GM21447 (cell line): Measurements from ENCODE around the gene SARS1.

Experiments used
- ATAC-seq: cut with Tn5 transposase; IDR thresholded peaks from one replicate; pipeline ENCODE4 v1.9.1; 2021; ENCODE audit not compliant: unreplicated experiment

The SARS1 gene

DNA sequence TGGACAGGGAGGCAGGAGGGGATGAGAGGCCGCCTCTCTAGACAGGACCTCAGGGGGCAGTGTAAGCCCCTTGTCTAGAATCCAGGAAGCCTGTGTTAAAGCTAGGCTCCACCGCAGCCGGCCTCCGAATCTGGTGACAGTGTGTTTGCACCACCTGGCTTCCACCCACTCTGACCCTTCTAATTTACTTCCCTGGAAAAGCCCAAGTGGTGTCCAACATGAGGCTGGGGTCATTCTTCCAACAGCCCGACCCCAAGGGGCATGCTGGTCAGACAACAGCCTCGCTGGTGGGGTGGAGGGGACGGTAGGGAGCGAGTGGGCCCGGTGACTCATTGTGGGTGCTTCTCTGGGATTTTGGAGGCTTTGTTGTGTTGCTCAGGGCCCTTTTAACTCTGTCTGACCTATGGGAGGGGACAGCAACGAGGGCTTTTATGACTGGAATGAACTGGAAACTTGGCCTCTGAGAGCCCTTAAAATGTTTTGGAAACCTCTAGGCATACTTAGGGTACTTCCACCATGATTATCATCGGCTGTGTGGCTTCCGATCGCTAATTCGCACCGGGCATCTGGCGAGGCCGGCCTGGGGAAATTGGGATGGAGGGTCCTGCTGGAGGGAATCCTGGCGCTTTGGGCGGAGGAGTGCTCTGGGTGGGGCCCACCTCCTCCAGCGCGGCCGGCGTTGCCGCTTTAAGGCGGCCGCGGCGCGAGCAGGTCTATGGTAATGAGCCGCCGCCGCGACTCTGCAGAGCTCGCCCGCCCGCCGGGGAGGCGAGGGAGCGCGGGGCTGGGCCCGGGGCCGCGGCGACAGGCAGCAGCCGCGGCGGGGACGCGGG is 35.3 kb downstream of the SARS1 start, which contains the start of gene CELSR2:
CELSR2 (plus strand) TSS at position 743 of the 833 bp plus-strand sequence. CDS start 541 bp downstream, outside the sequence.
- peak; percentile 77 for ATAC-seq

DNA sequence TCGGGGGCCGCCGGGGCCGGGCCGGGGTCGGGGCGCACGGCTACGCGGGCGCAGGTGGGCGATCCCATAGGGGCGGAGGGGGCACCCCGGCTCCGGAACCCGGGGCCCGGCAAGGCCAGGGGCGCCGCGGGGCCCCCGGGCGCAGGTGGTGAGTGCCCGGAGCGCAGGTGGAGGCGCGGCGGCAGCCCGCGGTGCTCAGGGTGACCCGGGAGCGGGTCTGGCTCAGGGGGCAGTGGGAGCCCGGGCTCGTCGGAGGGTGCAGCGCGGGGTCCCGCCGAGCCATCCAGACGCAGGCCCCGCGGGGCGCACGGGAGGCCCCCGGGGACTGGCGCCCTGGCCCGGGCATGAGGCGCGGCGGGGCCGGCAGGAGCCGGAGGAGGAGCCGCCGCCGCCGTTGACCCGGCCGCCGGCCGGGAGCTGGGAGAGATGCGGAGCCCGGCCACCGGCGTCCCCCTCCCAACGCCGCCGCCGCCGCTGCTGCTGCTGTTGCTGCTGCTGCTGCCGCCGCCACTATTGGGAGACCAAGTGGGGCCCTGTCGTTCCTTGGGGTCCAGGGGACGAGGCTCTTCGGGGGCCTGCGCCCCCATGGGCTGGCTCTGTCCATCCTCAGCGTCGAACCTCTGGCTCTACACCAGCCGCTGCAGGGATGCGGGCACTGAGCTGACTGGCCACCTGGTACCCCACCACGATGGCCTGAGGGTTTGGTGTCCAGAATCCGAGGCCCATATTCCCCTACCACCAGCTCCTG is 36.1 kb downstream of the SARS1 start:
- peak; percentile 27 for ATAC-seq

DNA sequence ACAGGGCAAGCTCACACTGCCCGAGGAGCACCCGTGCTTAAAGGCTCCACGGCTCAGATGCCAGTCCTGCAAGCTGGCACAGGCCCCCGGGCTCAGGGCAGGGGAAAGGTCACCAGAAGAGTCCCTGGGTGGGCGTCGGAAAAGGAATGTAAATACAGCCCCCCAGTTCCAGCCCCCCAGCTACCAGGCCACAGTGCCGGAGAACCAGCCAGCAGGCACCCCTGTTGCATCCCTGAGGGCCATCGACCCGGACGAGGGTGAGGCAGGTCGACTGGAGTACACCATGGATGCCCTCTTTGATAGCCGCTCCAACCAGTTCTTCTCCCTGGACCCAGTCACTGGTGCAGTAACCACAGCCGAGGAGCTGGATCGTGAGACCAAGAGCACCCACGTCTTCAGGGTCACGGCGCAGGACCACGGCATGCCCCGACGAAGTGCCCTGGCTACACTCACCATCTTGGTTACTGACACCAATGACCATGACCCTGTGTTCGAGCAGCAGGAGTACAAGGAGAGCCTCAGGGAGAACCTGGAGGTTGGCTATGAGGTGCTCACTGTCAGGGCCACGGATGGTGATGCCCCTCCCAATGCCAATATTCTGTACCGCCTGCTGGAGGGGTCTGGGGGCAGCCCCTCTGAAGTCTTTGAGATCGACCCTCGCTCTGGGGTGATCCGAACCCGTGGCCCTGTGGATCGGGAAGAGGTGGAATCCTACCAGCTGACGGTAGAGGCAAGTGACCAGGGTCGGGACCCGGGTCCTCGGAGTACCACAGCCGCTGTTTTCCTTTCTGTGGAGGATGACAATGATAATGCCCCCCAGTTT is 36.9 kb downstream of the SARS1 start:
- ATAC-seq = no peak

DNA sequence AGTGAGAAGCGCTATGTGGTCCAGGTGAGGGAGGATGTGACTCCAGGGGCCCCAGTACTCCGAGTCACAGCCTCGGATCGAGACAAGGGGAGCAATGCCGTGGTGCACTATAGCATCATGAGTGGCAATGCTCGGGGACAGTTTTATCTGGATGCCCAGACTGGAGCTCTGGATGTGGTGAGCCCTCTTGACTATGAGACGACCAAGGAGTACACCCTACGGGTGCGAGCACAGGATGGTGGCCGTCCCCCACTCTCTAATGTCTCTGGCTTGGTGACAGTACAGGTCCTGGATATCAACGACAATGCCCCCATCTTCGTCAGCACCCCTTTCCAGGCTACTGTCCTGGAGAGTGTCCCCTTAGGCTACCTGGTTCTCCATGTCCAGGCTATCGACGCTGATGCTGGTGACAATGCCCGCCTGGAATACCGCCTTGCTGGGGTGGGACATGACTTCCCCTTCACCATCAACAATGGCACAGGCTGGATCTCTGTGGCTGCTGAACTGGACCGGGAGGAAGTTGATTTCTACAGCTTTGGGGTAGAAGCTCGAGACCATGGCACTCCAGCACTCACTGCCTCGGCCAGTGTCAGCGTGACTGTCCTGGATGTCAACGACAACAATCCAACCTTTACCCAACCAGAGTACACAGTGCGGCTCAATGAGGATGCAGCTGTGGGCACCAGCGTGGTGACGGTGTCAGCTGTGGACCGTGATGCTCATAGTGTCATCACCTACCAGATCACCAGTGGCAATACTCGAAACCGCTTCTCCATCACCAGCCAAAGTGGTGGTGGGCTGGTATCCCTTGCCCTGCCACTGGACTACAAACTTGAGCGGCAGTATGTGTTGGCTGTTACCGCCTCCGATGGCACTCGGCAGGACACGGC is 37.8 kb downstream of the SARS1 start:
- ATAC-seq = no peak

DNA sequence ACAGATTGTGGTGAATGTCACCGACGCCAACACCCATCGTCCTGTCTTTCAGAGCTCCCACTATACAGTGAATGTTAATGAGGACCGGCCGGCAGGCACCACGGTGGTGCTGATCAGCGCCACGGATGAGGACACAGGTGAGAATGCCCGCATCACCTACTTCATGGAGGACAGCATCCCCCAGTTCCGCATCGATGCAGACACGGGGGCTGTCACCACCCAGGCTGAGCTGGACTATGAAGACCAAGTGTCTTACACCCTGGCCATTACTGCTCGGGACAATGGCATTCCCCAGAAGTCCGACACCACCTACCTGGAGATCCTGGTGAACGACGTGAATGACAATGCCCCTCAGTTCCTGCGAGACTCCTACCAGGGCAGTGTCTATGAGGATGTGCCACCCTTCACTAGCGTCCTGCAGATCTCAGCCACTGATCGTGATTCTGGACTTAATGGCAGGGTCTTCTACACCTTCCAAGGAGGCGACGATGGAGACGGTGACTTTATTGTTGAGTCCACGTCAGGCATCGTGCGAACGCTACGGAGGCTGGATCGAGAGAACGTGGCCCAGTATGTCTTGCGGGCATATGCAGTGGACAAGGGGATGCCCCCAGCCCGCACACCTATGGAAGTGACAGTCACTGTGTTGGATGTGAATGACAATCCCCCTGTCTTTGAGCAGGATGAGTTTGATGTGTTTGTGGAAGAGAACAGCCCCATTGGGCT is 38.6 kb downstream of the SARS1 start:
- no peak for ATAC-seq

DNA sequence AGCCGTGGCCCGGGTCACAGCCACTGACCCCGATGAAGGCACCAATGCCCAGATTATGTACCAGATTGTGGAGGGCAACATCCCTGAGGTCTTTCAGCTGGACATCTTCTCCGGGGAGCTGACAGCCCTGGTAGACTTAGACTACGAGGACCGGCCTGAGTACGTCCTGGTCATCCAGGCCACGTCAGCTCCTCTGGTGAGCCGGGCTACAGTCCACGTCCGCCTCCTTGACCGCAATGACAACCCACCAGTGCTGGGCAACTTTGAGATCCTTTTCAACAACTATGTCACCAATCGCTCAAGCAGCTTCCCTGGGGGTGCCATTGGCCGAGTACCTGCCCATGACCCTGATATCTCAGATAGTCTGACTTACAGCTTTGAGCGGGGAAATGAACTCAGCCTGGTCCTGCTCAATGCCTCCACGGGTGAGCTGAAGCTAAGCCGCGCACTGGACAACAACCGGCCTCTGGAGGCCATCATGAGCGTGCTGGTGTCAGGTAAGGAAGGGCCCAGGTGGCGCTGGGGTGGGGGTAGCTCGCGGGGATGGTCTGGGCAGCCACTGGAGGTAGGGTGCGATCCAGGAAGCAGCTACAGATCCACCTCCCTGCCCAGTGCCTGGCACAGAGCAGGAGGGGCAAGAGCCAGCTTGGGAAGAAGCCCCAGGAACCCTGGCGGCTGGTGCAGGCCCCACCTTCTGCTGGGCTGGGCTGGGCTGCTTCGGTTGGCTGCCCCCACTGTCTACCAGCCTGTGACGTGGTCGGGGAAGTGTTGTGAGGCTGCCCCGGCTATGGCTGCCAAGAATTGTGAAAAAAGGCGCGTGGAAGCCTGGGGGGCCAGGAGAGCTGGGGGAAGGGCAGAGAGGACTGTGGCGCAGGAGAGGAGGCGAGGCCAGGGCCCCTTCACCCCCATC is 39.4 kb downstream of the SARS1 start:
- no peak for ATAC-seq

DNA sequence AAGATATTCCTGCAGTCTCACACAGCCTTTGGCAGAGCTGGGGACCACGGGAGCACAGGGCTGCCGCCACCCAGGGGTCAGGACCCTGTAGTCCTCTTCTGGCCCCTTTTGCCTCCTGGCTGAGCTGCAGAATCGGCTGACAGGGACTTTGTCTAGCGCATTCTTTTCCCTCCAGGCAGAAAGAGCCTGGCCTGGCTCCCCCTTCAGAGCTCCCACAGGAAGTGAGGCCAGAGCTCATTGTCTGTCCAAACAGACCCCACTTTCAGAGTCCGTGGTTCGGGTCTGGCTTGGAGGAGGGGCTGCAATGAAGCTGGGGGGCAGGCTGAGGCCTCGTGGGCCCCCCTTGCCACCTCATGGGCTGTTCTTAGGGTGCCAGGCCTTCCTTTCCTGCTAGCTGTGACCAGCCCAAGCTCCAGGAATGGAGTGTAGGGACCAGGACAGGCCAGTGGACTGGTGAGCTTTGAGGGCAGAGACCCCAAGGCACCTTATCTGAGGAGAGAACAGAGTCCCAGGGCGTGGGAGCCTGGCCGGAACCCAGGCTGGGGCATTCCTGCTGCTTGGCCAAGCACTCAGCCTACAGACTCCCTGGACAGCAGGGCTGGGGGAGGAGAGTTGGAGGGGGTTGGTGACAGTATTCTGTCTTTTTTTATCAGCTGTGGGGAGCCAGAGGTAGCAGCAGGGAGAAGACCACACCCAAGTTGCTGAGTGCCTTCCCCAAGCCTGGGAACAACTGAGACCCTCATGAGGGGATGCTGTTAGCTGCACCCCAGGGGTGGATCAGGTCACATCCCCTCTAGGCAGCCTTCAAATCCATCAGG is 40.3 kb downstream of the SARS1 start:
- ATAC-seq = no peak

DNA sequence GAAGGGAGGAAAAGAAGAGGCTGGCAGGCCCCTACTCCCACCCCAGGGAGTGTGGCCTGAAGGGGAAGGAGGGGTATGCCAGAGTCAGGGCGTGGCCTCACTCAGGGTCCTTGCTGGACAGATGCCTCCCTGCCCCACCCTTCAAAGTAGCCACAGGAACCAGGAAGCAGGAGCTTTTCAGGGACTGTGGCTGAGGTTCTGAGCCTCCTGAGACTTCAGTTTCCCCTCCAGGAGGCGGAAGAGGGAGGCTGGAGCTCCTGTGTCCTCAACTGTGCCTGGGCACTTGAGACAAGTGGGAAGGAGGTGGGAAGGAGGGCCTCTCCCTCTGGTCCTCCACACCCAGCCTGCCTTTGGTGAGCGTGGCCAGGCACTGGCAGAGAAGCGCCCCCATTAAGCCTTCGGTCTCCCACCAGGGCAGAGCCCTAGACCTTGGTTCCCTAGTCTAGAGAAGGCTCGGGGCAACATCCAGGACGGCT is 40.9 kb downstream of the SARS1 start:
- no peak for ATAC-seq

DNA sequence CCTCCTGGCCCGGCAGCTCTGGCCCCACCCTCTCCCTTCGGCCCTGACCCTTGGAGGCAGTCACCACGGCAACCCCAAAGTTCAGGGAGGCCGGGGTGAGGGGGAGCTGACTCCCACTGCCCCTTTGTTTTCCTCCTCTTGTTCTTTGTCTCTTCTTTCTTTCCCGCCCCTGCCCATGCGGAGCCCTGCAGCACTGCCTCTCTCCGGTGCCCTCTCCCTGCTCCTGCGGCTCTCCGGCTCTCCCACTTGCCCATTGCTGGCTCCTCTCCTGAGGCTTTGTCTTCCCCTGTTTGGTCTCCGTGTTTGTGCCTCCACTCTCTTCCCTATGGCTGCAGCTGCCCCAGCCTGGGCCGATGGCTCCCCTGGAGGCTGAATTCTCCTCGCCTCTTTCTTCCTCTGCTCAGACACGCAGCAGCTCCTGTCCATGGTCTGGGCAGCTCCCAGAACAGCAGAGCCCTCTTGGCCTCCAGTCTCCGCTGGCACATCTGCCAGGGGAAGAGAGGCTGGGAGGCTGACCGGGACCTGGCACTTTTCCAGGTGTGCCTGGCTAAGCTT is 41.5 kb downstream of the SARS1 start:
- ATAC-seq = no peak

DNA sequence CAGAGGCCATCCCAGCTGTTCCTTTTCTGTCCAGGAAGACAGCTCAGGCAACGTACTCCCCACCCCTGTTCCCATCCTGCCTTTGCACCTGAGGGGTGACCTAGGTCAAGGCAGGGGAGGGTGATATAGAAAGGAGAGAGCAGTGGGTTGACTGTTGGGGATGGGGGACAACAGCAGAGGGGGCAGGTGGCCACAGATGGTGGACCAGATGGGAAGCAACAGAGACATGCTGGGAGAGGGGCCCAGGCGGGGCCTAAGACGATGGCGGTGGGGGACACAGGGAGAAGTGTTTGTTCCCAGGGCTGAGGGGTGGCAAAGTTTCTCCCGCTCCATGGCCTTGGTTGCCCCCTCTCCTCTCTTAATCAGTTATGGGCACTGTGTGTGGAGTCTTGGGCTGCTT is 42.0 kb downstream of the SARS1 start:
- no peak for ATAC-seq

DNA sequence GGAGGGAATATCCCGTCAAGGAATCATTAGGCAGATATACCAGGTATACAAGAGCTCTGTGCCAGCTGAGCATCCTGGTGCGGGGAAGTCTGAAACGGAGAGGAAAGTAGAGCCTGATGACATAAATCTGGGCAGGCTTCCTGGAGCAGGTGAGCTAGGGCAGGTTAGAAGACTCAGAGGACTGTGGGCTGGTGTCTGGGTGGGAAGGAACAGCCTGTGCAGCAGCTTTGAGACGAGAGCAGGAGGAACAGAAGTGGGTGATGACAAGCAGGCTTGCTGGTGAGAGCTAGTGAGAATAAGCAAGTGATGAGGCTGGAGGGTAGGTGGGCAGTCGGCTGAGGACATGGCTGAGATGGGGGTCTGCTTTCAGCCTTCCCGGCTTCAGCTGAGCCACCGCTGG is 42.4 kb downstream of the SARS1 start:
- ATAC-seq = no peak

DNA sequence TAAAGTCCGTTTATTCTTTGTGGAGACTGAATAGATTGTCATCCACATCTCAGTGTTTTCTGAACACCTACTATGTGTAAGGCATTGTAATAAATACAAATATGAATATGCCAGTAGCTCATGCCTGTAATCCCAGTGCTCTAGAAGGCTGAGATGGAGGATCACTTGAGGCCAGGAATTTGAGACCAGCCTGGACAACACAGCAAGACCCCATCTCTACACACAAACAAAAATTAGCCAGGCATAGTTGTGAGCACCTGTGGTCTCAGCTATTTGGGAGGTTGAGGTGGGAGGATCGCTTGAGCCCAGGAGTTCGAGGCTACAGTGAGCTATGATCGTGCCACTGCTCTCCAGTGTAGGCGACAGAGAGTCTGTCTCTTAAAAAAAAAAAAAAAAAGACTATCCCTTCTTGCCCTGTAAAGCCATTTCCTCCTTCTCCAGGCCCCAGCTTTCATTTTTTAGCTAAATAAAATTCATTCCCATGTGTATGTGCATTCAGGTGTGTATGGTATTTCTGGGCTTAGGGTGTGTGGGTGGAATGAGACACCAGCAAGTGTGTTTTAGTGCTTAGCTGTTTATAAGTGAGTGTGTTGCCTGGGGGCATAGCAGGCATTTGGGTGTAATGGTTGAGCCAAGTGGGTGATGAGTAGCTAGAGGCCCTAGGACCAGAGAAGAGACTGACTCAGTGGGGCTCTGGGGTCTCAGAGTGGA is 43.4 kb downstream of the SARS1 start:
- no peak for ATAC-seq

DNA sequence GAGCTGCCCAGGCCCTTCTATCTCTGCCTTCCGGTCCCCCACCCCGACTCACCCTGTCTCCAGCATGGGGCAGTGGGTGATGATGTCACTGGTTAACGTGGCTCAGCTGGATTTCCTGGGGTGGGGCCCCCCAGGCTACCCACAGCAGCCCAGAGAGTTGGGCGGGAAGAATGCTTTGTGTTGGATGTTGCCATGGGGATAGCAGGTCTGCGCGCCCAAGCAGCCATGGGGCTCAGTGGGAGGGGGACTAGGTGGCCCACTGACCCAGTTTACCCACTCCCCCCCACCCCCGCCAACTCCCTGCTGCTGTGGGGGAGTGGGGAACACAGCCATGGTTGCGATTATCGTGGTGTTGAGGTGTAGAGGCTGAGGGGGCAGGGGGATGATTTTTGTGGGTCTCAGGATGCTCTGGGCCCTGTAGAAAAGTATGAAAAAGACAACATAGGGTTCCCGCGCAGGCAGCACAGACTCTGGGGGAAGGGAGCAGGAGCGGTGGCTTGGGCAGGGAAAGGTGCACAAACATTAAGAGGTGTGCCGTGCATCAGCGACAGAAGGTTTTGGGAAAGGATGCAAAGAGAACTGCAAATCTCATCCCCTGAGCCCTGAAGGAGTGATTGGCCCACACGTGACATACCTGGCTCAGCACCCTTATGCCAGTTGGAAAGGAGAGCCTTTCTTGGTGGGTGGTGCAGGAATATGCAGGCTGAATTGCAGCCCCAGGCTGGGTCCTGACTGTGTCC is 44.1 kb downstream of the SARS1 start:
- ATAC-seq = no peak

DNA sequence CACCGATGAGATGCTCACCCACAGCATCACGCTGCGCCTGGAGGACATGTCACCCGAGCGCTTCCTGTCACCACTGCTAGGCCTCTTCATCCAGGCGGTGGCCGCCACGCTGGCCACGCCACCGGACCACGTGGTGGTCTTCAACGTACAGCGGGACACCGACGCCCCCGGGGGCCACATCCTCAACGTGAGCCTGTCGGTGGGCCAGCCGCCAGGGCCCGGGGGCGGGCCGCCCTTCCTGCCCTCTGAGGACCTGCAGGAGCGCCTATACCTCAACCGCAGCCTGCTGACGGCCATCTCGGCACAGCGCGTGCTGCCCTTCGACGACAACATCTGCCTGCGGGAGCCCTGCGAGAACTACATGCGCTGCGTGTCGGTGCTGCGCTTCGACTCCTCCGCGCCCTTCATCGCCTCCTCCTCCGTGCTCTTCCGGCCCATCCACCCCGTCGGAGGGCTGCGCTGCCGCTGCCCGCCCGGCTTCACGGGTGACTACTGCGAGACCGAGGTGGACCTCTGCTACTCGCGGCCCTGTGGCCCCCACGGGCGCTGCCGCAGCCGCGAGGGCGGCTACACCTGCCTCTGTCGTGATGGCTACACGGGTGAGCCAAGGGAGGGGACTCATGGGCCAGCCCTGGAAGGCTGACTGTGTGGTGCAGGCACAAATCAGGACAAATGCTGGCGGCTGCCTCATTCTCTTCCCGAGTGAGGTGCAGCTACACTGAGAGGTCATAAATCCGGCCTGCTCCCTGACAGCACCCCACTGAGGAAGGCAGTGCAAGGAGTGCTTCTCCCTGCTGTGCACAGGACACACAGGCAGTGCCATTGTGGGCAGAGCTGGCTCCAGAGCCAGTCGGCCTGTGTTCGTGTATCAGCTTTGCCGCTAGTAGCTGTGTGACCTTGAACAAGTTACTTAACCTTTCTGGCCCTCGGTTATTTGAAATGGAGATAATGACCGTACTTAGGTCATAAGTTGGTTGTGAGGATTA is 45.1 kb downstream of the SARS1 start:
- ATAC-seq = no peak
